ENCODE measurements around the gene TPP1. TPM values are rescaled to one million over a fixed set of nuclear protein-coding genes. Genes with fewer than 3 reads are reported as not detected.

TPP1 gene
- total and polyA plus RNA-seq, 2 of the 13 experiments (the other 11 are each of a cell fraction or from before 2014, with no cell fraction given) = 13.9 to 74.6 TPM

- TF ChIP-seq NCOR1 (IDR thresholded peaks at IDR 0.05; ENCODE audit: borderline replicate concordance, low read length) = no peak
- no peak for TF ChIP-seq ZNF484 (CRISPR knock-in tag; IDR thresholded peaks at IDR 0.05; ENCODE audit: borderline replicate concordance, low read depth)
- H3K36me3 ChIP-seq (replicated peaks in 1 of 2; ENCODE audit: control insufficient read depth in 1 of 2, insufficient read depth in 2 of 2, low read length in 2 of 2) = no peaks in the 10 kb centered on the region
- H3K4me1 ChIP-seq (ENCODE audit: insufficient read depth, low read length) = no peaks in the 10 kb centered on the region
- FAIRE-seq = no peak
- H3K27me3 ChIP-seq (ENCODE audit: control insufficient read depth in 1 of 2, insufficient read depth in 2 of 2, low read length in 2 of 2) = no peaks in the 10 kb centered on the region
- ChIA-PET POLR2A (no interaction called here), CTCF (ENCODE audit: low intra/inter-chr PET ratio, low total read pairs) (no interaction called here)
- no peak for ATAC-seq
- H3K79me2 ChIP-seq (ENCODE audit: insufficient read depth, low read length) = no peaks in the 10 kb centered on the region
- no TSS peak for BruUV-seq (replicated peaks)
- in situ Hi-C loops (cut with HindIII; ENCODE audit: extremely low pct_ligation_motif_present, low pct_unique_long_range_greater_than_20kb) = no loop called here
- H3K4me3 ChIP-seq (replicated peaks in 1 of 3; ENCODE audit: insufficient read depth in 1 of 3, low read depth in 2 of 3, low read length in 3 of 3) = no peak overlapping the region
- 100% methylated on average over 1 of the region's 7 CpGs for WGBS (ENCODE audit: low lambda C conversion rate)
- no peaks in the 10 kb centered on the region for H4K20me1 ChIP-seq (ENCODE audit: insufficient read depth, low read length)
- no peak overlapping the region for H2AFZ ChIP-seq (ENCODE audit: low read length)
- no peak for DNase-seq (ENCODE audit: low spot score)
- H3K4me2 ChIP-seq (ENCODE audit: low read depth, low read length) = no peak overlapping the region
- no peak overlapping the region for H3K27ac ChIP-seq (ENCODE audit: extremely low read length, insufficient read depth, low read length)
- H3K9ac ChIP-seq (ENCODE audit: insufficient read depth, low read depth, low read length) = no peak overlapping the region
- intact Hi-C loops (cut with micrococcal nuclease; ENCODE audit: unreplicated experiment) = no loop called here
- H3K9me3 ChIP-seq (ENCODE audit: low read length) = no peaks in the 10 kb centered on the region
Observed at GRCh38 chr11:6567371-6567745, 51.9 kb downstream of the TPP1 start.

DNA sequence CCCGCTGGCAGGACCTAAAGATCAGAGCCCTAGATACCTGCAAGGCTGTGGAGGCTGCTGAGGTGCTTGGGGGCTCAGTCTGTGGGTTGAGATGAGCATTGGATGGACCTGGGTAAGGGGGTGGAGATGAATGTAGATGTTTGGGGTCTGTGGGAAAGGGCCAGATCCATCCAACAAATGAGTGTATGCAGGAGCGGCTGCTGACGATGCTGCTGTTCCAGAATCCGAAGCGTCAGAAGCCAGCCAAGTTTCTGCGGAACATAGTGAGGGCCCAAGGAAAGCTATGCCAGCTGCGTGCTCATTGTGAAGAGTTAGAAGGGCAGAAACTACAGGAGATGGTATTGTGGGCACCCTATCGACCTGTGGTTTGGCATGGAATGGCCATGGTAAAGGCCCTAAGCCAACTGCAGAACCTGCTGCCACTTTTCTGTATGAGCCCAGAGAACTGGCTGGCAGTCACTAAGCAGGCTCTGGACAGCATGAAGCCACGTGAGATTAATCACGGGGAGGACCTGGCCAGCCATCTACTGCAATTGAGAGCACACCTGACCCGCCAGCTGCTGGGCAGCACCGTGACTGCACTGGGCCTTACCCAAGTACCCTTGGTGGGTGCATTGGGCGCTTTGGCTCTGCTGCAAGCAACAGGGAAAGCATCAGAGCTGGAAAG is 52.4 kb downstream of the TPP1 start:
- no peaks in the 10 kb centered on the region for H3K9me3 ChIP-seq (ENCODE audit: low read length)
- FAIRE-seq = no peak
- intact Hi-C loops (cut with micrococcal nuclease; ENCODE audit: unreplicated experiment) = no loop called here
- no peaks in the 10 kb centered on the region for H3K36me3 ChIP-seq (replicated peaks in 1 of 2; ENCODE audit: control insufficient read depth in 1 of 2, insufficient read depth in 2 of 2, low read length in 2 of 2)
- CTCF ChIA-PET (ENCODE audit: low intra/inter-chr PET ratio, low total read pairs) = no interaction called here
- no peak overlapping the region for H3K4me2 ChIP-seq (ENCODE audit: low read depth, low read length)
- no peak overlapping the region for H2AFZ ChIP-seq (ENCODE audit: low read length)
- ATAC-seq = no peak
- in situ Hi-C loops (cut with HindIII; ENCODE audit: extremely low pct_ligation_motif_present, low pct_unique_long_range_greater_than_20kb) = no loop called here
- BruUV-seq (replicated peaks) = no TSS peak
- POLR2A ChIA-PET = no interaction called here
- H3K4me3 ChIP-seq (replicated peaks in 1 of 3; ENCODE audit: insufficient read depth in 1 of 3, low read depth in 2 of 3, low read length in 3 of 3) = no peak overlapping the region
- H3K9ac ChIP-seq (ENCODE audit: insufficient read depth, low read depth, low read length) = no peak overlapping the region
- H3K27ac ChIP-seq (ENCODE audit: extremely low read length, insufficient read depth, low read length) = no peak overlapping the region
- H3K79me2 ChIP-seq (ENCODE audit: insufficient read depth, low read length) = no peaks in the 10 kb centered on the region
- 81% methylated on average over 7 of the region's 13 CpGs for WGBS (ENCODE audit: low lambda C conversion rate)
- no peak for DNase-seq (ENCODE audit: low spot score)
- H3K27me3 ChIP-seq (ENCODE audit: control insufficient read depth in 1 of 2, insufficient read depth in 2 of 2, low read length in 2 of 2) = no peaks in the 10 kb centered on the region
- no peaks in the 10 kb centered on the region for H4K20me1 ChIP-seq (ENCODE audit: insufficient read depth, low read length)
- H3K4me1 ChIP-seq (ENCODE audit: insufficient read depth, low read length) = no peaks in the 10 kb centered on the region
- no peak for TF ChIP-seq ZNF3 (CRISPR knock-in tag; IDR thresholded peaks at IDR 0.05)
- no peak for TF ChIP-seq ZBTB21 (CRISPR knock-in tag; IDR thresholded peaks at IDR 0.05)
- no peak for TF ChIP-seq MAFK (conservative IDR thresholded peaks at IDR 0.05 in 1 of 2, IDR thresholded peaks at IDR 0.05 in 1 of 2; ENCODE audit: low read length in 2 of 2)
- no peak for TF ChIP-seq PRPF4 (IDR thresholded peaks at IDR 0.05; ENCODE audit: low read depth, low read length, poor library complexity, severe bottlenecking)
- no peak for TF ChIP-seq ZSCAN21 (CRISPR knock-in tag; IDR thresholded peaks at IDR 0.05; ENCODE audit: borderline replicate concordance)
- no peak for TF ChIP-seq ZHX1 (CRISPR knock-in tag; IDR thresholded peaks at IDR 0.05; ENCODE audit: low read depth)
- no peak for TF ChIP-seq ETV6 (CRISPR knock-in tag; conservative IDR thresholded peaks at IDR 0.05)
- TF ChIP-seq GMEB2 (CRISPR knock-in tag; IDR thresholded peaks at IDR 0.05; ENCODE audit: low read depth) = no peak
- TF ChIP-seq, protein P1, sequence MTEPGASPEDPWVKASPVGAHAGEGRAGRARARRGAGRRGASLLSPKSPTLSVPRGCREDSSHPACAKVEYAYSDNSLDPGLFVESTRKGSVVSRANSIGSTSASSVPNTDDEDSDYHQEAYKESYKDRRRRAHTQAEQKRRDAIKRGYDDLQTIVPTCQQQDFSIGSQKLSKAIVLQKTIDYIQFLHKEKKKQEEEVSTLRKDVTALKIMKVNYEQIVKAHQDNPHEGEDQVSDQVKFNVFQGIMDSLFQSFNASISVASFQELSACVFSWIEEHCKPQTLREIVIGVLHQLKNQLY (CRISPR knock-in tag; IDR thresholded peaks at IDR 0.05) = no peak
- no peak for TF ChIP-seq MTF1 (CRISPR knock-in tag; IDR thresholded peaks at IDR 0.05)
- no peak for TF ChIP-seq POLR2G (IDR thresholded peaks at IDR 0.05; ENCODE audit: low read depth, low read length)
- no peak for TF ChIP-seq RFX5 (IDR thresholded peaks at IDR 0.05; ENCODE audit: low read depth, low read length)
- TF ChIP-seq ZNF138 (CRISPR knock-in tag; IDR thresholded peaks at IDR 0.05; ENCODE audit: low read depth) = no peak

Measured in HepG2 (cell line).